Measurements from ENCODE around the gene FBXO24. TPM values are rescaled to one million over a fixed set of nuclear protein-coding genes. Genes with fewer than 3 reads are reported as not detected.
A peak's percentile ranks its signal among the peaks of the same experiment; 100 is the strongest.

FBXO24 gene
- total RNA-seq, 2 donors from 2014 or later, result 1.5 to 5.6 TPM

DNA sequence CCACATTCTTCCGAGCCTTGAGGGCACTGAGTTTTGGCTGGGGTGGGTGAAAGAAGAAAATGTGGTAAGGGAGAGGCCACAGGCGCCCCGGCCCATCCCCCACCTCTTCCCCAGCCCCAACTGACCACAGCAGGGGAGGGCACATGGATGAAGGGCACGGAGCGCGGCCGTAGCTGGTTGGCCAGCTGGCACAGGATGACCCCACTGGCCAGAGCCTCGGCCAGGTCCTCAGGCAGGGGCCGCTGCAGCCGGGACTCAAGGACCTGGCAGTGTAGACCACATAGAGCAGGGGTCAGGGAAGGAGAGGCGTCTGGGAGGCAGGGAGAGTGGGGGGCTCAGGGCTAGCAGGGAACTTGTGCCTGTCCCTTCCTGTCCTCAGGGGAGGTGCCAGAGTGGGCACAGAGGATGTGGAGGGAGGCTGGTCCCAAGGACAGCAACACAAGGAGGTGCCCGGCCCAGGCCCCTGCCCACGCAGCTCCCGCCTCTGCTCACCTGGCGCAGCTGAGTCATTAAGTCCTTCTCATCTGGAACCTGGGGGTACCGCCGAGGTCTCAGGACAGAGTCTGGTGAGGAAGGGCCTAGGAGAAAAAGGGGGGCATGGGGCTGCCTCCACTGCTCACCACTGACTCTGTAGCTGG, 10.3 kb upstream of the FBXO24 start:
- no peak for ATAC-seq (replicated peaks)
- Mint-ChIP-seq H3K36me3 (ENCODE audit: low read depth) (peaks cover 25% of the 10 kb centered on the region), H3K27me3 (no peaks in the 10 kb centered on the region), H3K9me3 (no peaks in the 10 kb centered on the region), H3K4me1 (peaks cover 5% of the 10 kb centered on the region), H3K4me3 (no peak overlapping the region), H3K27ac (no peak overlapping the region)

DNA sequence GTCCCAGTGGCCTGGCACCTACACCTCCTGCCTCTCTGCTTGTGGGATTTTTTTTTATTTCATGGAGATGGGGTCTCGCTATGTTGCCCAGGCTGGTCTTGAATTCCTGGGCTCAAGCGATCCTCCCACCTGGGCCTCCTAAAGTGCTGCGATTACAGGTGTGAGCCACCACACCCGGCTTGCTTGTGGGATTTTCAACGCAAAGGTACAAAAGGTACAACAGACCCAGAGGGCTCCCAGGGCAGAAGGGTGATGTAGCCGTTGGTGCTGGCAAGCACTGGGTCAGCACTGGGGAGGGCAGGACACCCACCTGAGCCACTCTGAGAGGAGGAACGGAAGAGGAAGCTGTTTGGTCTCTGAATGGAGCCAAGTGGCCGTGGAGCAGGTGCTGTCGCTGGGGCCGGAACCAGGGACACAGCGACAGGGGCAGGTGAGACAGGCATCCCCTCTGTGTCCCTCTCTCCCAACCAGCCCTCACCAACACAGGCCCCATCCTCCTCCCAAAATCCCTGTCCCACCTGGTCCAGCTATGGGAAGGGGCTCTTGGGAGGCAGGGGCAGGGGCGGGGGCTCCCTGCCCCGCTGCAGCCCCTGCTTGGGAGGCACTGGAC, 9.6 kb upstream of the FBXO24 start:
- ATAC-seq (replicated peaks), result no peak
- H3K36me3 Mint-ChIP-seq (ENCODE audit: low read depth), result peaks cover 29% of the 10 kb centered on the region
- H3K4me1 Mint-ChIP-seq, result peaks cover 5% of the 10 kb centered on the region
- no peaks in the 10 kb centered on the region for H3K9me3 Mint-ChIP-seq
- H3K4me3 Mint-ChIP-seq, result no peak overlapping the region
- H3K27me3 Mint-ChIP-seq, result no peaks in the 10 kb centered on the region
- no peak overlapping the region for H3K27ac Mint-ChIP-seq

DNA sequence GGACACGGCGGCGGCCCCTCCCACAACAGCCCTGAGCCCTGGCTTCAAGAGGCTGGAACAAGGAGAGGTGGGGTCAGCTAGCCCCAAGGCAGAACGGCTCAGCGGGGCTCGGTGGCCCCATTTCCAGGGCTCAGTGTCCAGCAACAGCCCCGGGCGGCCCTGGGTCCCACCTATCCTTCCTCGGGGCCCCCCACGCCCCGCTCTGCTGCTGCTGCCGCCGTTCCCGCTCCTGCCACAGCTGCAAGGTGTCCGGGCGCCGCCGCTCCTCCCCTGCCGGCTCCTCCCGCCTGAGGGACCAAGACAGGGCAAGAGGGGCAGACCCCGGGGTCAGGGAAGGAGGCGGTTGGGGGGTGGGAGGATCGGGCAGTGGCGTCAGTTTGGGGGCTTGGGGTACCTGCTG, 9.0 kb upstream of the FBXO24 start:
- Mint-ChIP-seq H3K4me1 (peaks cover under 1% of the 10 kb centered on the region), H3K27me3 (no peaks in the 10 kb centered on the region), H3K4me3 (no peak overlapping the region), H3K9me3 (no peaks in the 10 kb centered on the region), H3K36me3 (ENCODE audit: low read depth) (peaks cover 29% of the 10 kb centered on the region), H3K27ac (no peak overlapping the region)
- no peak for ATAC-seq (replicated peaks)

DNA sequence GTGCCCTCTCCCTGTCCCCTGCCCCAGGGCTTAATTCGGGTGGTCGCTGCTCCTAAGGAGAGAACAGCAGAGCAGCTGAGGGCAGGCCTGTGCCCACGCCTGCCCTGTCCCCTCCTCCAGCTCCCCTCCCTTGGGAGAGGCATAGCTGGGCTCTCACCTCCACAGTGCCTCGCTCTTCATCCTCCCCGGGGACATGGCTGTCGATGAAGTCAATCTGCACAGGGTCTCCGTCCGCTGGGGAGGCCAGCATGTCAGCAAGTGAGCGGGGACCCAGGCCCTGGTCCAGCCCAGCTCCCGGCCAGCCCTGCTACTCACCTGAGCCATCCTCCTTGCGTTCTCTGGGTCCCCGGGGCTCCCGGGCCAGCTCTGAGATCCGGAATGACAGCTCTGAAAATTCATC, 8.6 kb upstream of the FBXO24 start:
- ATAC-seq (replicated peaks), result no peak
- Mint-ChIP-seq H3K36me3 (ENCODE audit: low read depth) (peaks cover 27% of the 10 kb centered on the region), H3K4me3 (no peak overlapping the region), H3K27ac (no peak overlapping the region), H3K27me3 (no peaks in the 10 kb centered on the region), H3K4me1 (no peaks in the 10 kb centered on the region), H3K9me3 (no peaks in the 10 kb centered on the region)

DNA sequence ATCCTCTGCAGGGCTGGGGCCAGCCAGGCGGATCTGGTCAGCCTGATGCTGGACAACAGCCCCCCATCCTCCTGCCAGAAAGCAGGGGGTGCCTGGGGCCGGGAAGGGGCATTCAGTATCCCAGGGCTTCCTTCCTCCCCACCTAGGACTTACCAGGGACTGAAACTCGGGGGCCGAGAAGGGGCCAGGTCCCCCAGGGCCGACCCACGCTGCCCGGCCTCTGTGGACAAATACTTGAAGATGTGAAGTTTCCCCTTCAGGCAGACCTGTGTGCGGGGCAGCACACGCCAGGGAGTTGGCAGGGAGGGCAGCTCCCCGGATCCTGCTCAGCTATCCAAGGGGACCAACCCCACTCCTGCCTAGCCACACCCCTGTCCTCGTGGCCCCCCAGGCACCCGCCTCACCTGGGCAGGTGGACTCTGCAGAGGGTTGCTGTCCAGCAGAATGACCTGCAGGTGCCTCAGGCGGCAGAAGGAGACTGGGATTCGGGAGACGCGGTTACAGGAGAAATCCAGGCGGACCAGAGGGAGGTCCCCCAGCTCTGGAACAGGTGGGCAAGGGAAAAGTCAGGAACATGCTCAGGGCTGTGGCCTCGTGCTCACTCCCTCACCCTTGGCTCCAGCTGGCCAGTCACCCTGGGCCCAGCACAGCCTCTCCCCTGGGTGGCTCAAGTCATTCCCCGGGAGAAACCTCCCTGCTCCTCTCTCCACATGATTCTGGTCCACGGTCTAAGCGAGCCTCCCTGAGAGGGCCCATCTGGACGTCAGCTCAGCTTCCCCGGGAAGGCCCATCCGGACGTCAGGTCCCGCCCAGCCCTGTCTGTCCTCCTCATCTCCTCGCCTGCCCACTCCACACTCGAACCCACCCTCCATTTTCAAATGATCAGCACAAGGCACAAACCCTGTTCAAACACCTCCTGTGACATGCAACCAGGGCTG, 7.6 kb upstream of the FBXO24 start:
- H3K4me3 Mint-ChIP-seq, result no peak overlapping the region
- no peak for ATAC-seq (replicated peaks)
- H3K27ac Mint-ChIP-seq, result no peak overlapping the region
- H3K27me3 Mint-ChIP-seq, result no peaks in the 10 kb centered on the region
- peaks cover 4% of the 10 kb centered on the region for H3K4me1 Mint-ChIP-seq
- no peaks in the 10 kb centered on the region for H3K9me3 Mint-ChIP-seq
- H3K36me3 Mint-ChIP-seq (ENCODE audit: low read depth), result peaks cover 29% of the 10 kb centered on the region

DNA sequence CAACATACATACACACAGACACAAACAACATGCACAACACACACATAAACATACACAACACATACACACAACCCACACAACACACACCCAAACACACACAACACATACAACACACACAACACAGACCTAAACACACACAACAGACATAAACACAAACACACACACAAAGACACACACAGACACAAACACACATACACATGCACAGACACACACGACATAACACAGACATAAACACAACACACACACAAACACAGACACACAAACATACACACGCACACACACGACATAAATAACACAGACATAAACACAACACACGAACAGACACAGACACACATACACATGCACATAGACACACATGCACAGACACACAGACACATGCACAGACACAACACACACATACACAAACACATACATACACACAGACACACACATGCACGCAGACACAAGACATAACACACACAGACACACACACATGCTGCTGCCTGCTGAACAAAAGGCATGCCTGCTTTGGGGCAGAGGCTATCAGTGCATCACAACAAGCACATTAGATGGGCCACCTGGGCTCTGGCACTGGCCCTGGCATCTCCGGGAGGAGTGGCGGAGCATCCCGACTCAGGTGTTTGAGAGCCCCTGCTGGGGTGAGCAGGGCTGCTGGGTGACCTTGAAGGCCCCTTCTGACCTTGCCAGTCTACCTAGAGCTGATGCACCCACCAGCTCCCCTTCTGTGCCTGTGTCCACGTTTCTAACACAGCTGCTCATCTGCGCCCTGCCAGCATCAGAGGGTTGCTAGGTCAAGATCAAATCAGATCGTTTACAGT, 5.5 kb upstream of the FBXO24 start:
- peaks cover 18% of the 10 kb centered on the region for H3K4me1 Mint-ChIP-seq
- H3K36me3 Mint-ChIP-seq (ENCODE audit: low read depth), result peaks cover 28% of the 10 kb centered on the region
- H3K27ac Mint-ChIP-seq, result no peak overlapping the region
- ATAC-seq (replicated peaks), result no peak
- H3K9me3 Mint-ChIP-seq, result no peaks in the 10 kb centered on the region
- no peak overlapping the region for H3K4me3 Mint-ChIP-seq
- H3K27me3 Mint-ChIP-seq, result no peaks in the 10 kb centered on the region

DNA sequence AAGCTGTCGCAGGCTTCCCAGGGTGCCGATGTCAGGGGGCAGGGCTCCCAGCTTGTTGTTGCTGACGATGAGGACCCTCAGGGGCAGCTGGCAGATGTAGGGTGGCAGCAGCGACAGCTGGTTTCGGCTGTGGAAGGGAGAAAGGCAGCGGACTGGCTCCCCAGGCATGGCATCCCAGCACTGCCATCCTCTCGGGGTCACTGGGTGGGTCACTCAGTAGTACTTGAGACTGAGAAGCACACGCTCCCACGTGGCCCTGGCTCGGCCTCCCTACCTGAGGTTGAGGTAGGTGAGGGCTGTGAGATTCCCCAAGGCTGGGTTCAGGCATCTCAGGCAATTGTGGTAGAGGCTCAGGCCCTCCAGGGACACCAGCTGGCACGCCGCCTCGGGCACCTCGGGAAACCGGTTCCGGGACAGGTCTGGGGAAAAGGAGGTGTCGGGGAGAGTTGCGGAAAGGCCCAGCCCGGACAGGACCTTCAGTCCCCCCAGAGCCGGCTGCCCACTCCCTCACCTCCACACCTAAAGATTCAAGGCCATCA, 4.0 kb upstream of the FBXO24 start:
- peak overlapping the region; percentile 98 for H3K27ac Mint-ChIP-seq
- no peak for ATAC-seq (replicated peaks)
- H3K4me1 Mint-ChIP-seq, result peaks cover 18% of the 10 kb centered on the region
- peak overlapping the region; percentile 98 for H3K4me3 Mint-ChIP-seq
- H3K9me3 Mint-ChIP-seq, result no peaks in the 10 kb centered on the region
- H3K27me3 Mint-ChIP-seq, result no peaks in the 10 kb centered on the region
- peaks cover 25% of the 10 kb centered on the region for H3K36me3 Mint-ChIP-seq (ENCODE audit: low read depth)

DNA sequence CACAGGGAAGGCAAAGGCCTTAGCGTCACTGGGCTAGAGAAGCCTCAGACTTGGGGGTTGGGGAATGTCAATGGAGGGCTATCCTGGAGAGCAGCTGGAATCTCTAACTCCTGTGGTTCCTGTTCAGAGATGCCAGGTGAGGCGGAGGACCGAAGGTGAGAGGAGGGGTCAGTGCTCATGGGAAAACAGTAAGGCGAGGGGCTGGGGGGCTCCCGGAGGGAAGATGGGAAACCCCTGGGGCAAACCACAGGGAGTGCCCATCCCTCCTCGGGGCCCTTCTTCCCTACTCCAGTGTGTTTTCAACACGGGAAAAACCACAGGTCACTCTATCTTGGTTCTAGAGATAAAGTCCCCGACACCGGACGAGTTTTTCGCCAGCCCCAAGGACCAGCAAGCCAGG, 3.5 kb upstream of the FBXO24 start:
- no peak for ATAC-seq (replicated peaks)
- Mint-ChIP-seq H3K27me3 (no peaks in the 10 kb centered on the region), H3K4me1 (peaks cover 18% of the 10 kb centered on the region), H3K4me3 (peak overlapping the region; percentile 98), H3K36me3 (ENCODE audit: low read depth) (peaks cover 25% of the 10 kb centered on the region), H3K27ac (peak overlapping the region; percentile 98), H3K9me3 (no peaks in the 10 kb centered on the region)

DNA sequence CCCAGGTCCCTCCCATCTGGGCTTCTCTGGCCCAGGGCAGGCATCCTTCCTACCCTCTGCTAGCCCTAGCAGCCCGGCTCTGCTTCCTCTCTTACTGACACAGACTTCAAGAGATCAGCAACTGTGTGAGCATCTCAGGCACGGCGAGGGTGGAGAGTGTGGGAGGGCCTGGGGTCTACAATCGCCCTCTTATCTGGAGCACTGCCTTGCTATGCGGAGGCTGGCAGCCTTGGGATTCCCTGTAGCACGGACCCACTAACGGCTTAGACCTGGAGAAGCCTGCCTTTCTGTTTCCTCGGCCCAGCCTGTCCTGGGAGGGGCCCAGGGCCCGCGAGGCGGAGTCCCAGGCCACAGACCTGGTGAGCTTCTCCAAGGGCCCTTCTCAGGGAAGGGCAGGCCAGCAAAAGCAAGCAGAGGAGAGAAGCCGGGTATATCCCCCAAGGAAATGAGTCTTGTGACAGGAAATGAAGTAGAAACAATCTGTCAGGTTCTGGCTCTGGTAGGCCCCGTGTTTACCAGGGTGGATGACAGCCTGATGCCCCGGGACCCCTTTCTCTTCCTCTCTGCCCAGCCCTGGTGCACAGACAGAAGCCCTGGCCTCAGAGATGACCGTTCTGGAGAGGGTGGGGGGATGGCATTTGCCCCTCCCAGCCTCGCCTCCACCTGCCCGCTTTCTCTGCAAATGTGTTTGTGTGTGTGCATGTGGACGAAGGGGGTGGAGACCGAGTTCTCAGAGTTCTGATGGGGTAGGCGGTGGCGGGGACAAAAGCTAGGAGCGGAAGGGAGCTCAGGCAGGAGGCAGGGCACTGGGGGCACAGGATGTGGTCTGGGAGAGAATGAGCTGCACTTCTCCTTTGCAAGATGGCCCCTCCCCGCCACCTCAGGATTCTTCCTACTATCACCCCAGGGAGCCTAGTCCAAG, 2.7 kb upstream of the FBXO24 start:
- peak overlapping the region; percentile 98 for H3K4me3 Mint-ChIP-seq
- peak overlapping the region; percentile 98 for H3K27ac Mint-ChIP-seq
- ATAC-seq (replicated peaks), result peak; percentile 25
- H3K27me3 Mint-ChIP-seq, result no peaks in the 10 kb centered on the region
- peaks cover 18% of the 10 kb centered on the region for H3K4me1 Mint-ChIP-seq
- H3K9me3 Mint-ChIP-seq, result no peaks in the 10 kb centered on the region
- H3K36me3 Mint-ChIP-seq (ENCODE audit: low read depth), result peaks cover 25% of the 10 kb centered on the region

DNA sequence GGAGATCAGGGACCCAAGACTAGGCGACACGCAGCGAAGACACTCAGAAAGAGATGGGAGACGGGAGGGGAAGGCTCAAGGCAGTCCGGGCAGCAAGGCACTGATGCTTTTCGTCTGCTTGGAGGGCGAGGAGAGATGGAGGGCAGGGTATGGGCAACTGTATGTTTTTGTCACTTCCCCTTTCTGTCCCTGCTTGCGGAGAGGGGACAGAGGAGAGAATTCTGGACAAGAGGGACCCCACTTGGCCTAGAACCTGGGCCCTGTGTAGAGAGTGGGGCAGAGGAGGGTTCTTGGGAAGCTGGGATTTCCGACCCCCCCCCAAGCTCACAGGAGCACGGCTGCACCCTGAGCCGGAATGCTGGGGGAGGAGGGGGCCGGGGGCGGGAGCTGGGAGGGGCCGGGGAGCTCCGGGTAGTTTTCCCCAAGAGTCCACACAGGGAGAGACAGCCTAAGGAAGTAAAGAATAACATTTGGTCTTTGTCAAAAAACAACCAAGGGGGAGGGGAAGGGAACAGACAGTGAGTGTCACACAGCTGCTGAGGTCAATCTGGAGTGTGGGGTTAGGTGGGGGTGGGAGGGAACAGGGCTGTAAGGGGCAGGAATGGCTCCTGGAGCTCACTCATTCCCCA, 2.0 kb upstream of the FBXO24 start:
- Mint-ChIP-seq H3K36me3 (ENCODE audit: low read depth) (peaks cover 25% of the 10 kb centered on the region), H3K27me3 (no peaks in the 10 kb centered on the region), H3K4me1 (peaks cover 18% of the 10 kb centered on the region)

DNA sequence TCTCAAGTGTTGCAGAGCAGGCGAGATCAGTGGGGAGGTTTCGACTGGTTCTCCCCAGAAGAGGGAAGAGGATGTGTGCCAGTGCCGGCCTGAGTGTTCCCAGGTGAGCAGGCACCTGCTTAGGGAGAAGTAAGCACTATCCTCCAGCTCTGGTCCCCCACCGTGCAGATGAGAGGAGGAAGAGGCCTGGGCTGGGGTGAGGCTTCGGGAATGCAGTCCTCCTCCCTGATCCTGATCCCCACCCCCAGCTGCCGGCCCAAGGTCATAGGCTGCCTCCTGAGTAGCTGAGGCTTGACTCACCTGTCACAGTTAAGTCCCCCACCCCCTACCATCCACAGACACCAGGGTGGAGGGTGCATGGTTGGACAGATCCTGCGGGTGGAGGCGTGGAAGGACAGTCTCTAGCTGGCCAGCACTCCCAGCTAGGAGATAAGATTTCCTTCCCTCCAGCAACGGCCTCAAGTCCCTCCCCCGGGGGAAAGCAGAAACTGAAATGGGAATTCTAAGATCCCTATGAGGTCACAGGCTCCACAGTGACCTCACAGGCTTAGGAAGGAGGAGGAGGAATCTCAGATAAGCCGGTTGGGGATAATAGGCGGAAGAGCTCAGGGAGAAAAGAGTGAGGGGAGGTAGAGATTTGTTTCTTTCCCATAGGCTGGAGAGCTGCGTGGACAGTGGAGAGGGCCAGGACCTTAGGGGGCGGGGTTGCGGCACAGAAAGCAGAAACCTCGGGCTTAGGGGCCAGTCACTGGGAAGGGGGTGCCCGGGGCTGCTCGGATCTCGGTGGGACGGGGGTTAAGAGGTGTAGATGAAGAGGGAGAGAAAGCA, 1.2 kb upstream of the FBXO24 start:
- Mint-ChIP-seq H3K27ac (peak overlapping the region; percentile 98), H3K36me3 (ENCODE audit: low read depth) (peaks cover 25% of the 10 kb centered on the region), H3K4me1 (peaks cover 18% of the 10 kb centered on the region), H3K9me3 (no peaks in the 10 kb centered on the region), H3K4me3 (peak overlapping the region; percentile 98), H3K27me3 (no peaks in the 10 kb centered on the region)
- no peak for ATAC-seq (replicated peaks)

More for the DNA sequence above, 2.0 kb upstream of the FBXO24 start:
- Mint-ChIP-seq H3K4me3 (peak overlapping the region; percentile 98), H3K27ac (peak overlapping the region; percentile 98), H3K9me3 (no peaks in the 10 kb centered on the region)
- no peak for ATAC-seq (replicated peaks)
